Gastrocnemius medialis (tissue), 4 donors: ENCODE results near the gene CCDC85C.

Experiments used
- POLR2A ChIP-seq, 2 donors: fragments of 450-650 bp; IDR thresholded peaks; one replicate each; pipeline ENCODE4 v1.6.1; 2017; ENCODE audit warnings: antibody characterized with exemption in 2 of 2, mild to moderate bottlenecking in 2 of 2, moderate library complexity in 2 of 2
- TF ChIP-seq, protein P1 (sequence below), 5 experiments: fragments of 450-650 bp in 3 of 5; fragments of 200-600 bp in 2 of 5; sonication (generic) in 2 of 5; IDR thresholded peaks in 4 of 5; conservative IDR thresholded peaks in 1 of 5; 1 replicate in 4 of 5; 2 replicates in 1 of 5; pipeline ENCODE4 v1.5.1; 2016 to 2019; ENCODE audit warnings: antibody characterized with exemption in 5 of 5, mild to moderate bottlenecking in 3 of 5, moderate library complexity in 3 of 5

- TF ChIP-seq, protein P1, sequence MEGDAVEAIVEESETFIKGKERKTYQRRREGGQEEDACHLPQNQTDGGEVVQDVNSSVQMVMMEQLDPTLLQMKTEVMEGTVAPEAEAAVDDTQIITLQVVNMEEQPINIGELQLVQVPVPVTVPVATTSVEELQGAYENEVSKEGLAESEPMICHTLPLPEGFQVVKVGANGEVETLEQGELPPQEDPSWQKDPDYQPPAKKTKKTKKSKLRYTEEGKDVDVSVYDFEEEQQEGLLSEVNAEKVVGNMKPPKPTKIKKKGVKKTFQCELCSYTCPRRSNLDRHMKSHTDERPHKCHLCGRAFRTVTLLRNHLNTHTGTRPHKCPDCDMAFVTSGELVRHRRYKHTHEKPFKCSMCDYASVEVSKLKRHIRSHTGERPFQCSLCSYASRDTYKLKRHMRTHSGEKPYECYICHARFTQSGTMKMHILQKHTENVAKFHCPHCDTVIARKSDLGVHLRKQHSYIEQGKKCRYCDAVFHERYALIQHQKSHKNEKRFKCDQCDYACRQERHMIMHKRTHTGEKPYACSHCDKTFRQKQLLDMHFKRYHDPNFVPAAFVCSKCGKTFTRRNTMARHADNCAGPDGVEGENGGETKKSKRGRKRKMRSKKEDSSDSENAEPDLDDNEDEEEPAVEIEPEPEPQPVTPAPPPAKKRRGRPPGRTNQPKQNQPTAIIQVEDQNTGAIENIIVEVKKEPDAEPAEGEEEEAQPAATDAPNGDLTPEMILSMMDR (IDR thresholded peaks at IDR 0.05 in 4 of 5, conservative IDR thresholded peaks at IDR 0.05 in 1 of 5), result no peak
- TF ChIP-seq POLR2A (IDR thresholded peaks at IDR 0.05), result no peak
These were observed 137.2 kb downstream of the CCDC85C start for GRCh38 chr14:99466758-99467157.
